Mesenchymal stem cell (in vitro differentiated cells and primary cell): ENCODE measurements around the gene UPK1B.

Source experiments
- DNase-seq: peaks from one replicate; pipeline ENCODE4 v3.0.0-alpha.2; 2013
- H2AFZ ChIP-seq: one replicate; pipeline ENCODE4 v1.6.1; 2013; ENCODE audit warnings: low read depth, mild to moderate bottlenecking, control low read depth, inconsistent platforms, low read length, moderate library complexity
- H2AK5ac ChIP-seq: 2 replicates; pipeline ENCODE4 v1.6.1; 2013; ENCODE audit warnings: low read length, moderate library complexity, mild to moderate bottlenecking, inconsistent platforms; ENCODE audit not compliant: severe bottlenecking
- H2BK120ac ChIP-seq: one replicate; pipeline ENCODE4 v1.6.1; 2013; ENCODE audit warnings: low read depth, mild to moderate bottlenecking, inconsistent platforms, low read length, moderate library complexity
- H2BK12ac ChIP-seq, 2 experiments: one replicate each; pipeline ENCODE4 v1.6.1; 2013; ENCODE audit warnings: inconsistent platforms in 2 of 2, low read length in 2 of 2, mild to moderate bottlenecking in 2 of 2, moderate library complexity in 2 of 2, control low read depth in 1 of 2
- H2BK15ac ChIP-seq: one replicate; pipeline ENCODE4 v1.6.1; 2013; ENCODE audit warnings: mild to moderate bottlenecking, low read depth, inconsistent platforms; ENCODE audit not compliant: poor library complexity, severe bottlenecking
- H2BK5ac ChIP-seq: 2 replicates; pipeline ENCODE4 v1.6.1; 2013; ENCODE audit warnings: low read depth, mild to moderate bottlenecking, low read length, control low read depth, inconsistent platforms; ENCODE audit not compliant: poor library complexity, severe bottlenecking
- H3K14ac ChIP-seq, 2 experiments: one replicate each; pipeline ENCODE4 v1.6.1; 2013; ENCODE audit warnings: inconsistent platforms in 2 of 2, low read length in 2 of 2, control low read depth in 1 of 2, mild to moderate bottlenecking in 1 of 2, moderate library complexity in 1 of 2
- H3K18ac ChIP-seq, 2 experiments: one replicate each; pipeline ENCODE4 v1.6.1; 2013; ENCODE audit warnings: inconsistent platforms in 2 of 2, low read length in 2 of 2, control low read depth in 1 of 2, low read depth in 1 of 2, mild to moderate bottlenecking in 1 of 2
- H3K23ac ChIP-seq, 2 experiments: one replicate each; pipeline ENCODE4 v1.6.1; 2013; ENCODE audit warnings: inconsistent platforms in 2 of 2, low read length in 2 of 2, mild to moderate bottlenecking in 2 of 2, moderate library complexity in 2 of 2, control low read depth in 1 of 2
- H3K27ac ChIP-seq: 2 replicates; pipeline ENCODE4 v1.5.1; 2013; ENCODE audit warnings: mild to moderate bottlenecking, moderate library complexity, low read length, control low read depth, inconsistent platforms; ENCODE audit not compliant: poor library complexity, severe bottlenecking
- H3K27me3 ChIP-seq, 2 experiments: 2 replicates each; pipeline versions ENCODE4 v1.6.1 to v1.7.0; 2013; ENCODE audit warnings: low read length in 2 of 2, mild to moderate bottlenecking in 2 of 2, moderate library complexity in 2 of 2, control low read depth in 1 of 2, inconsistent platforms in 1 of 2; ENCODE audit not compliant: control insufficient read depth in 1 of 2, insufficient read depth in 1 of 2
- H3K36me3 ChIP-seq, 2 experiments: 2 replicates each; pipeline versions ENCODE4 v1.6.1 to v1.7.0; 2013; ENCODE audit warnings: low read length in 2 of 2, control low read depth in 1 of 2, inconsistent platforms in 1 of 2, low read depth in 1 of 2, mild to moderate bottlenecking in 1 of 2; ENCODE audit not compliant: insufficient read depth in 2 of 2, control insufficient read depth in 1 of 2
- H3K4ac ChIP-seq, 2 experiments: one replicate each; pipeline ENCODE4 v1.6.1; 2013; ENCODE audit warnings: inconsistent platforms in 2 of 2, low read length in 2 of 2, mild to moderate bottlenecking in 2 of 2, moderate library complexity in 2 of 2, control low read depth in 1 of 2, low read depth in 1 of 2
- H3K4me1 ChIP-seq: 2 replicates; pipeline ENCODE4 v1.6.1; 2013; ENCODE audit warnings: low read depth, low read length, control low read depth; ENCODE audit not compliant: control insufficient read depth, insufficient read depth
- H3K4me2 ChIP-seq: 2 replicates; pipeline ENCODE4 v1.6.1; 2013; ENCODE audit warnings: low read length, mild to moderate bottlenecking, inconsistent platforms; ENCODE audit not compliant: poor library complexity, severe bottlenecking
- H3K4me3 ChIP-seq, 2 experiments: 2 replicates each; pipeline versions ENCODE4 v1.5.1 to v1.7.0; 2013; ENCODE audit warnings: low read length in 2 of 2, mild to moderate bottlenecking in 2 of 2, control low read depth in 1 of 2, low read depth in 1 of 2; ENCODE audit not compliant: insufficient read depth in 1 of 2
- H3K79me1 ChIP-seq: replicated peaks from 2 replicates; pipeline ENCODE4 v1.6.1; 2013; ENCODE audit warnings: mild to moderate bottlenecking, control low read depth, low read length, inconsistent platforms; ENCODE audit not compliant: poor library complexity, severe bottlenecking
- H3K9ac ChIP-seq: 2 replicates; pipeline ENCODE4 v1.7.0; 2013; ENCODE audit warnings: mild to moderate bottlenecking, low read length, moderate library complexity
- H3K9me3 ChIP-seq: 2 replicates; pipeline ENCODE4 v1.7.0; 2013; ENCODE audit warnings: mild to moderate bottlenecking, low read length; ENCODE audit not compliant: control insufficient read depth
- H4K8ac ChIP-seq: one replicate; pipeline ENCODE4 v1.6.1; 2013; ENCODE audit warnings: inconsistent platforms, mild to moderate bottlenecking, low read length, moderate library complexity
- H4K91ac ChIP-seq: one replicate; pipeline ENCODE4 v1.6.1; 2013; ENCODE audit warnings: mild to moderate bottlenecking, low read length, inconsistent platforms
- WGBS: methylation state at CpG from one replicate; pipeline ENCODE4 v1.1.7; 2013; ENCODE audit warnings: mixed read lengths; 5-methylcytosine and 5-hydroxymethylcytosine counted together

The UPK1B gene

DNA sequence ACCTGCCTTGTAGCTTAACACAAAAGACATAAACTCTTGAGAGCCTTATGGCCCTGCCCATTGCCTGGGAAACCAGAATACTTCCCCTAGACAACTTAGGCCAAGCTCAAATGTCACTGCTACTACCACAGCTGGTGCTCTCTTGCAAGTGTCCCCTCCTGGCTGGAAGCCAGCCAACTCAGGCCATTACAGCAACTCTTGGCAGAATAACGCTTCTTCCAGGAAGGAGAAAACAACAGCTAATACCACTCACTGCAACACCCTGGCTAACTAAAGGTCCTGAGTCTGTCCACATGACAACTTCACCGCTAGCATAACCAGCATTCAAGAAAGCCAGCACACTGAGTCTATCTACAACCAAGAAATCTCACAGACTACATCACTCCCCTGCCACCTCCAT, 72.4 kb downstream of the UPK1B start:
- H3K4me3 ChIP-seq = no peak overlapping the region
- H2AK5ac ChIP-seq = no peak overlapping the region
- no peaks in the 10 kb centered on the region for H3K36me3 ChIP-seq
- H4K8ac ChIP-seq = no peak overlapping the region
- H3K9ac ChIP-seq = no peak overlapping the region
- no peaks in the 10 kb centered on the region for H3K27me3 ChIP-seq
- WGBS = 97% methylated on average over 2 of the region's 2 CpGs
- no peak overlapping the region for H4K91ac ChIP-seq
- no peak overlapping the region for H3K4me2 ChIP-seq
- no peak overlapping the region for H3K27ac ChIP-seq
- DNase-seq = no peak
- no peak overlapping the region for H2BK5ac ChIP-seq
- H2BK120ac ChIP-seq = no peak overlapping the region
- H2BK15ac ChIP-seq = no peak overlapping the region
- no peak overlapping the region for H3K18ac ChIP-seq
- no peak overlapping the region for H3K23ac ChIP-seq
- H2AFZ ChIP-seq = no peak overlapping the region
- no peak overlapping the region for H3K14ac ChIP-seq
- H3K79me1 ChIP-seq = no peaks in the 10 kb centered on the region
- H3K4me1 ChIP-seq = no peaks in the 10 kb centered on the region
- peaks cover 16% of the 10 kb centered on the region for H3K9me3 ChIP-seq
- H3K4ac ChIP-seq = no peak overlapping the region
- H2BK12ac ChIP-seq = no peak overlapping the region
